Measurements from ENCODE around the gene GTPBP10. TPM values are rescaled to one million over a fixed set of nuclear protein-coding genes. Genes with fewer than 3 reads are reported as not detected.

The GTPBP10 gene
- total and polyA plus RNA-seq, 2 donors (not counting 1 experiment from before 2014, with no cell fraction given): 17.7 to 36.2 TPM

DNA sequence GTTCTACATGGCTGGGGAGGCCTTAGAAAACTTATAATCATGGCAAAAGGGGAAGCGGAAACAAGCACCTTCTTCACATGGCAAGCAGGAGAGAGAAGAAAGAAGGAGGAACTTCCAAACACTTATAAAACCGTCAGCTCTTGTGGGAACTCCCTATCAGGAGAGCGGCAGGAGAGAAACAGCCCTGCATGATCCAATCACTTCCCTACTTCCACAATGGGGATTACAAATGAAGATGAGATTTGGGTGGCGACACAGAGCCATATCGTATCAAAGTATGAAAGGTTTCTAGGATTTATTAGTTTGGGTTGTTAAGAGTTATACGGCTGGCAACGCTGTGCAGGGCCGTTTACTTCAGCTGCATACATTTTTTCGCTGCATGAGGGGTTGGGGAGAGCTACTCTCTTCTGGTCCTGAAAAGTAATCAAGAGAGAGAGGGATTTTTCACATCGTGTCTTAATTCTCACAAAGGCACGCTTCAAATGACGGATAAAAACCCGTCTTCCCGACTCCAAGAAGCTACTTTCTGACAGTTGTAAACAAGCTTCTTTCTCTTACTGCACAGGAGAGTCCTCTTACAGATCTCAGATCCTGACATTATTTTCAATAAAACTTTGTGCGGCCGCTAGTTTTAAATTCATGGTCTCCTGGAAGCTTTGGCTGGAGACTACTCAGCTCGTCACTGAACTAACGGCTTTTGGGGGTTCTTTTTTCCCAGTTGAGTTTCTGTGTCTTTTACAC, 751 bp upstream of the GTPBP10 start:
- Histone ChIP-seq H4K20me1 (ENCODE audit: control insufficient read depth, insufficient read depth, low read length, poor library complexity, severe bottlenecking) (peaks cover 3% of the 10 kb centered on the region), H3K4me3 (ENCODE audit: control extremely low read depth in 1 of 5, extremely low read depth in 1 of 5, insufficient read depth in 1 of 5, low read depth in 2 of 5, low read length in 4 of 5) (peak overlapping the region; percentile 67 to 93 (median 86)), H3K4me1 (ENCODE audit: control insufficient read depth in 2 of 2, insufficient read depth in 2 of 2, low read length in 2 of 2) (peaks cover 14 to 17% of the 10 kb centered on the region in 2 donors), H3K9ac (ENCODE audit: low read length) (peak overlapping the region; percentile 97), H3K4me2 (replicated peaks; ENCODE audit: low read depth, low read length, poor library complexity, severe bottlenecking) (peak overlapping the region; percentile 88), H3K36me3 (replicated peaks in 1 of 2; ENCODE audit: control extremely low read depth in 1 of 2, control insufficient read depth in 1 of 2, extremely low read depth in 1 of 2, insufficient read depth in 2 of 2, low read length in 1 of 2) (no peaks in the 10 kb centered on the region), H3K79me2 (ENCODE audit: control insufficient read depth, insufficient read depth, low read length) (peaks cover 41% of the 10 kb centered on the region), H3K27ac (ENCODE audit: low read length in 2 of 2) (peak overlapping the region; percentile 95 to 96), H2AFZ (ENCODE audit: insufficient read depth, low read depth, low read length, poor library complexity, severe bottlenecking) (peak overlapping the region; percentile 96), H3K9me3 (ENCODE audit: control extremely low read depth in 1 of 3, control insufficient read depth in 2 of 3, insufficient read depth in 1 of 3, low read length in 2 of 3) (no peaks in the 10 kb centered on the region), H3K27me3 (replicated peaks in 1 of 4; ENCODE audit: control extremely low read depth in 1 of 4, control insufficient read depth in 3 of 4, insufficient read depth in 4 of 4, low read length in 3 of 4) (no peaks in the 10 kb centered on the region)
- DNase-seq (peak; percentile 37), ATAC-seq (ENCODE audit: low read depth) (no peak)
- H3K9me3 Mint-ChIP-seq (ENCODE audit: insufficient read depth): no peaks in the 10 kb centered on the region
- peak overlapping the region; percentile 99 for H3K4me3 Mint-ChIP-seq
- no peaks in the 10 kb centered on the region for H3K27me3 Mint-ChIP-seq
- TF ChIP-seq, protein P1, sequence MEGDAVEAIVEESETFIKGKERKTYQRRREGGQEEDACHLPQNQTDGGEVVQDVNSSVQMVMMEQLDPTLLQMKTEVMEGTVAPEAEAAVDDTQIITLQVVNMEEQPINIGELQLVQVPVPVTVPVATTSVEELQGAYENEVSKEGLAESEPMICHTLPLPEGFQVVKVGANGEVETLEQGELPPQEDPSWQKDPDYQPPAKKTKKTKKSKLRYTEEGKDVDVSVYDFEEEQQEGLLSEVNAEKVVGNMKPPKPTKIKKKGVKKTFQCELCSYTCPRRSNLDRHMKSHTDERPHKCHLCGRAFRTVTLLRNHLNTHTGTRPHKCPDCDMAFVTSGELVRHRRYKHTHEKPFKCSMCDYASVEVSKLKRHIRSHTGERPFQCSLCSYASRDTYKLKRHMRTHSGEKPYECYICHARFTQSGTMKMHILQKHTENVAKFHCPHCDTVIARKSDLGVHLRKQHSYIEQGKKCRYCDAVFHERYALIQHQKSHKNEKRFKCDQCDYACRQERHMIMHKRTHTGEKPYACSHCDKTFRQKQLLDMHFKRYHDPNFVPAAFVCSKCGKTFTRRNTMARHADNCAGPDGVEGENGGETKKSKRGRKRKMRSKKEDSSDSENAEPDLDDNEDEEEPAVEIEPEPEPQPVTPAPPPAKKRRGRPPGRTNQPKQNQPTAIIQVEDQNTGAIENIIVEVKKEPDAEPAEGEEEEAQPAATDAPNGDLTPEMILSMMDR (IDR thresholded peaks at IDR 0.05): no peak
- TF ChIP-seq EZH2 (IDR thresholded peaks at IDR 0.05; ENCODE audit: borderline replicate concordance, insufficient read depth, low read depth, low read length, poor library complexity, severe bottlenecking): no peak
- ChIA-PET CTCF (interaction anchor here (1.0 to 1.9 kb wide), 10 partner anchors 9 to 191 kb away, joined by 3 to 11 read pairs (median 6); partner anchors contain the start of genes CLDN12 and STEAP1), POLR2A (no interaction called here)
- intact Hi-C loops (cut with micrococcal nuclease): loop anchor here (1.0 to 5.0 kb wide), 4 partner anchors 58 to 382 kb away; partner anchors contain the start of genes CFAP69 and CLDN12
- peaks cover 48% of the 10 kb centered on the region for H3K4me1 Mint-ChIP-seq
- H3K27ac Mint-ChIP-seq: peak overlapping the region; percentile 99
- 6% methylated on average over 11 of the region's 18 CpGs for WGBS (ENCODE audit: insufficient coverage)

DNA sequence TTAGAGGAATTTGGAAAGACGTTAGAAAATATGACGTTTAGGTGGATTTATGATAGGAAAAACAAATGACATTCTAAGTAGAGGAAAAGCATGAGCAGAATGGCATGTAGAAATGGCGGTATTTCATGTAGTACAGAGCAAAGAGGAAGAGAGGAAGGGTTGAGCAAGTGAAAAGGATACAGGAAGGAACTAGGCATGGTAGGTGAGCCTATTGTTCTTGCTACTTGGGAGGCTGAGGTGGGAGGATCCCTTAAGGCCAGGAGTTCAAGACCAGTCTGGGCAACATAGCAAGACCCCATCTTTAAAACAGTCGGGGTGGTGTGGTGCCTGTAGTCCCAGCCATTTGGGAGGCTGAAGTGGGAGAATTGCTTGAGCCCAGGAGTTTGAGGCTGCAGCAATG, 1.2 kb downstream of the GTPBP10 start:
- intact Hi-C loops (cut with micrococcal nuclease): loop anchor here (5.0 kb wide), 2 partner anchors 245 to 380 kb away; no protein-coding TSS in a partner anchor
- H3K4me3 Mint-ChIP-seq: peak overlapping the region; percentile 99
- H3K27me3 Mint-ChIP-seq: no peaks in the 10 kb centered on the region
- ChIA-PET CTCF (interaction anchor here (0.7 kb wide), 1 partner anchor 38 kb away, joined by 4 read pairs; no protein-coding TSS in a partner anchor), POLR2A (interaction anchor here (1.3 kb wide), 1 partner anchor 56 kb away, joined by 4 read pairs; the partner anchor contains the start of gene CLDN12)
- ATAC-seq (ENCODE audit: low read depth) (no peak), DNase-seq (no peak)
- WGBS (ENCODE audit: insufficient coverage): 57% methylated on average over 3 of the region's 4 CpGs
- H3K4me1 ChIP-seq (ENCODE audit: control insufficient read depth in 2 of 2, insufficient read depth in 2 of 2, low read length in 2 of 2): peaks cover 14 to 17% of the 10 kb centered on the region in 2 donors
- H3K9ac ChIP-seq (ENCODE audit: low read length): peak overlapping the region; percentile 97
- H3K9me3 Mint-ChIP-seq (ENCODE audit: insufficient read depth): no peaks in the 10 kb centered on the region
- peak overlapping the region in 1 of 5 experiments; percentile 93 for H3K4me3 ChIP-seq (ENCODE audit: control extremely low read depth in 1 of 5, extremely low read depth in 1 of 5, insufficient read depth in 1 of 5, low read depth in 2 of 5, low read length in 4 of 5)
- H3K36me3 ChIP-seq (replicated peaks in 1 of 2; ENCODE audit: control extremely low read depth in 1 of 2, control insufficient read depth in 1 of 2, extremely low read depth in 1 of 2, insufficient read depth in 2 of 2, low read length in 1 of 2): peaks cover 0 to 1% of the 10 kb centered on the region in 2 experiments
- TF ChIP-seq, protein P1 (IDR thresholded peaks at IDR 0.05): no peak
- TF ChIP-seq EZH2 (IDR thresholded peaks at IDR 0.05; ENCODE audit: borderline replicate concordance, insufficient read depth, low read depth, low read length, poor library complexity, severe bottlenecking): no peak
- H3K4me1 Mint-ChIP-seq: peaks cover 56% of the 10 kb centered on the region
- no peaks in the 10 kb centered on the region for H3K9me3 ChIP-seq (ENCODE audit: control extremely low read depth in 1 of 3, control insufficient read depth in 2 of 3, insufficient read depth in 1 of 3, low read length in 2 of 3)
- peaks cover 5% of the 10 kb centered on the region for H4K20me1 ChIP-seq (ENCODE audit: control insufficient read depth, insufficient read depth, low read length, poor library complexity, severe bottlenecking)
- H3K27me3 ChIP-seq (replicated peaks in 1 of 4; ENCODE audit: control extremely low read depth in 1 of 4, control insufficient read depth in 3 of 4, insufficient read depth in 4 of 4, low read length in 3 of 4): no peaks in the 10 kb centered on the region
- peak overlapping the region; percentile 29 for H3K27ac Mint-ChIP-seq
- H3K27ac ChIP-seq (ENCODE audit: low read length in 2 of 2): peak overlapping the region in 1 of 2 donors; percentile 96
- H3K79me2 ChIP-seq (ENCODE audit: control insufficient read depth, insufficient read depth, low read length): peaks cover 52% of the 10 kb centered on the region
- H3K4me2 ChIP-seq (replicated peaks; ENCODE audit: low read depth, low read length, poor library complexity, severe bottlenecking): peak overlapping the region; percentile 88
- no peak overlapping the region for H2AFZ ChIP-seq (ENCODE audit: insufficient read depth, low read depth, low read length, poor library complexity, severe bottlenecking)
